HG03432 (cell line): ENCODE results near the gene SEMA7A.

Experiments
- ATAC-seq: cut with Tn5 transposase; IDR thresholded peaks from one replicate; pipeline ENCODE4 v1.9.1; 2021; ENCODE audit warnings: mild to moderate bottlenecking, moderate library complexity; ENCODE audit not compliant: unreplicated experiment

The SEMA7A gene

GRCh38 chr15:74432271-74432967 lies 1.3 kb downstream of the SEMA7A start:
- ATAC-seq = no peak

- ATAC-seq = no peak
Observed at GRCh38 chr15:74431645-74432044, 2.1 kb downstream of the SEMA7A start.

- no peak for ATAC-seq
Observed at GRCh38 chr15:74431116-74431515, 2.6 kb downstream of the SEMA7A start.

- ATAC-seq = no peak
Observed at GRCh38 chr15:74430510-74430951, 3.2 kb downstream of the SEMA7A start.

- no peak for ATAC-seq
Observed at GRCh38 chr15:74429781-74430400, 3.9 kb downstream of the SEMA7A start.

- ATAC-seq = no peak
Observed at GRCh38 chr15:74428970-74429780, 4.6 kb downstream of the SEMA7A start.

GRCh38 chr15:74428442-74428787 lies 5.3 kb downstream of the SEMA7A start:
- ATAC-seq = no peak

- no peak for ATAC-seq
Observed at GRCh38 chr15:74427607-74428441, 5.9 kb downstream of the SEMA7A start.

- no peak for ATAC-seq
Observed at GRCh38 chr15:74426404-74427281, 7.1 kb downstream of the SEMA7A start.

GRCh38 chr15:74425630-74426029 lies 8.1 kb downstream of the SEMA7A start:
- no peak for ATAC-seq

GRCh38 chr15:74424901-74425528 lies 8.7 kb downstream of the SEMA7A start:
- no peak for ATAC-seq

GRCh38 chr15:74423431-74424257 lies 10.1 kb downstream of the SEMA7A start:
- no peak for ATAC-seq

GRCh38 chr15:74422652-74423430 lies 10.9 kb downstream of the SEMA7A start:
- ATAC-seq = no peak

GRCh38 chr15:74422265-74422651 lies 11.5 kb downstream of the SEMA7A start:
- ATAC-seq = no peak

- ATAC-seq = no peak
Observed at GRCh38 chr15:74421302-74422245, 12.2 kb downstream of the SEMA7A start.

GRCh38 chr15:74420193-74420905 lies 13.4 kb downstream of the SEMA7A start:
- ATAC-seq = no peak
